ENCODE measurements around the gene SLC7A1. TPM values are rescaled to one million over a fixed set of nuclear protein-coding genes. Genes with fewer than 3 reads are reported as not detected.

SLC7A1 gene
- total and polyA plus RNA-seq, 2 experiments from 2014 or later, result 10.1 to 16.2 TPM

DNA sequence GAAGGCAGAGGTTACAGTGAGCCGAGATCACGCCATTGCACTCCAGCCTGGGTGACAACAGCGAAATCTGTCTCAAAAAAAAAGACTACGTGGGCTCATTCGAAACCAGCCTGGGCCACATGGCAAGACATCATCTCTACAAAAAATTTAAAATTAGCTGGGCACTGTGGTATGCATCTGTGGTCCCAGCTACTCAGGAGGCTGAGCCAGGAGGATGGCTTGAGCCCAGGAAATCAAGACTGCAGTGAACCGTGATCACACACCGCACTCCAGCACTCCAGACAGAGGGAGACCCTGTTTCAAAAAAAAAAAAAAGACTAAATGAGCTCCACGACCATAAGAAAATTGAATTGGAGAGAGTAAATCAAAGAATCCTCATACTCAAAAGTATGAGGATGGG, 53.1 kb downstream of the SLC7A1 start:
- WGBS (ENCODE audit: low lambda C conversion rate, missing lambda C conversion rate), result 98% methylated on average over 8 of the region's 8 CpGs
- Histone ChIP-seq H3K4me3 (no peak overlapping the region), H3K9me3 (ENCODE audit: low read depth) (no peaks in the 10 kb centered on the region), H3K4me2 (no peak overlapping the region), H2AFZ (no peak overlapping the region), H4K20me1 (ENCODE audit: insufficient read depth, poor library complexity, severe bottlenecking) (no peaks in the 10 kb centered on the region), H3K27ac (no peak overlapping the region), H3K79me2 (peaks cover 20% of the 10 kb centered on the region), H3K27me3 (no peaks in the 10 kb centered on the region), H3K9me2 (replicated peaks; ENCODE audit: insufficient read depth) (no peaks in the 10 kb centered on the region), H3K4me1 (ENCODE audit: insufficient read depth) (no peaks in the 10 kb centered on the region), H3K36me3 (replicated peaks; ENCODE audit: insufficient read depth, low read depth) (no peaks in the 10 kb centered on the region)
- no peak for DNase-seq (ENCODE audit: low spot score)
- TF ChIP-seq EZH2 (IDR thresholded peaks at IDR 0.05; ENCODE audit: borderline replicate concordance), result no peak
- no peak for TF ChIP-seq EZH2phosphoT487 (IDR thresholded peaks at IDR 0.05; ENCODE audit: low read depth, severe bottlenecking, unreplicated experiment)
- TF ChIP-seq, protein P1, sequence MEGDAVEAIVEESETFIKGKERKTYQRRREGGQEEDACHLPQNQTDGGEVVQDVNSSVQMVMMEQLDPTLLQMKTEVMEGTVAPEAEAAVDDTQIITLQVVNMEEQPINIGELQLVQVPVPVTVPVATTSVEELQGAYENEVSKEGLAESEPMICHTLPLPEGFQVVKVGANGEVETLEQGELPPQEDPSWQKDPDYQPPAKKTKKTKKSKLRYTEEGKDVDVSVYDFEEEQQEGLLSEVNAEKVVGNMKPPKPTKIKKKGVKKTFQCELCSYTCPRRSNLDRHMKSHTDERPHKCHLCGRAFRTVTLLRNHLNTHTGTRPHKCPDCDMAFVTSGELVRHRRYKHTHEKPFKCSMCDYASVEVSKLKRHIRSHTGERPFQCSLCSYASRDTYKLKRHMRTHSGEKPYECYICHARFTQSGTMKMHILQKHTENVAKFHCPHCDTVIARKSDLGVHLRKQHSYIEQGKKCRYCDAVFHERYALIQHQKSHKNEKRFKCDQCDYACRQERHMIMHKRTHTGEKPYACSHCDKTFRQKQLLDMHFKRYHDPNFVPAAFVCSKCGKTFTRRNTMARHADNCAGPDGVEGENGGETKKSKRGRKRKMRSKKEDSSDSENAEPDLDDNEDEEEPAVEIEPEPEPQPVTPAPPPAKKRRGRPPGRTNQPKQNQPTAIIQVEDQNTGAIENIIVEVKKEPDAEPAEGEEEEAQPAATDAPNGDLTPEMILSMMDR (IDR thresholded peaks at IDR 0.05; ENCODE audit: poor library complexity), result no peak

DNA sequence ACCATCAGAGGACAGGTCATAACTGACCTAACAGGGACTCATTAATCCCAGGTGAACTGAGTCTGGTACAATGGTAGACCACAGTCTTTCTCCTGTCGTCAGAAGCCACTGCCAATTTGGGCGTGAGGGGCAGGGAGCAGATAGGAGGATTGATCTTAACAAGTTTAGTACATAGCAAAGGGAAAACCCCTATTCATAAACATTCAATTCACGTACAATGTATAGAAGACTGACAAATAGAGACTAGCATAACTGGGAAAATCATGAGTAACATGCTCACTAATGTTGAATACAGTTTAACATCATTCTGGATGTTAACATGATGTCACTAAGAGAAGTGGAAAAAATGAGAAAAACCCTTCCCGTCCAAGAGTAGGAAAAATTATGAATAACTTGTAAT, 54.1 kb downstream of the SLC7A1 start:
- H3K4me3 ChIP-seq, result no peak overlapping the region
- no peaks in the 10 kb centered on the region for H3K36me3 ChIP-seq (replicated peaks; ENCODE audit: insufficient read depth, low read depth)
- H3K79me2 ChIP-seq, result peaks cover 20% of the 10 kb centered on the region
- H3K9me2 ChIP-seq (replicated peaks; ENCODE audit: insufficient read depth), result no peaks in the 10 kb centered on the region
- H3K27ac ChIP-seq, result no peak overlapping the region
- no peak overlapping the region for H3K4me2 ChIP-seq
- no peaks in the 10 kb centered on the region for H3K4me1 ChIP-seq (ENCODE audit: insufficient read depth)
- 95% methylated on average over 4 of the region's 4 CpGs for WGBS (ENCODE audit: low lambda C conversion rate, missing lambda C conversion rate)
- H3K27me3 ChIP-seq, result no peaks in the 10 kb centered on the region
- no peak overlapping the region for H2AFZ ChIP-seq
- no peak for DNase-seq (ENCODE audit: low spot score)
- H3K9me3 ChIP-seq (ENCODE audit: low read depth), result no peaks in the 10 kb centered on the region
- TF ChIP-seq EZH2 (IDR thresholded peaks at IDR 0.05; ENCODE audit: borderline replicate concordance) (no peak), EZH2phosphoT487 (IDR thresholded peaks at IDR 0.05; ENCODE audit: low read depth, severe bottlenecking, unreplicated experiment) (no peak)
- TF ChIP-seq, protein P1 (IDR thresholded peaks at IDR 0.05; ENCODE audit: poor library complexity), result no peak
- H4K20me1 ChIP-seq (ENCODE audit: insufficient read depth, poor library complexity, severe bottlenecking), result no peaks in the 10 kb centered on the region

- no peak overlapping the region for H3K4me2 ChIP-seq
These were observed 54.7 kb downstream of the SLC7A1 start for GRCh38 chr13:29540799-29541198.

More at GRCh38 chr13:29540799-29541198, 54.7 kb downstream of the SLC7A1 start:
- Histone ChIP-seq H3K9me3 (ENCODE audit: low read depth) (no peaks in the 10 kb centered on the region), H3K4me1 (ENCODE audit: insufficient read depth) (no peaks in the 10 kb centered on the region), H4K20me1 (ENCODE audit: insufficient read depth, poor library complexity, severe bottlenecking) (no peaks in the 10 kb centered on the region), H3K79me2 (peaks cover 20% of the 10 kb centered on the region), H3K27ac (no peak overlapping the region), H3K9me2 (replicated peaks; ENCODE audit: insufficient read depth) (no peaks in the 10 kb centered on the region), H3K36me3 (replicated peaks; ENCODE audit: insufficient read depth, low read depth) (no peaks in the 10 kb centered on the region), H2AFZ (no peak overlapping the region), H3K27me3 (no peaks in the 10 kb centered on the region), H3K4me3 (no peak overlapping the region)
- WGBS (ENCODE audit: low lambda C conversion rate, missing lambda C conversion rate), result 89% methylated on average over 5 of the region's 5 CpGs
- no peak for DNase-seq (ENCODE audit: low spot score)
- TF ChIP-seq EZH2phosphoT487 (IDR thresholded peaks at IDR 0.05; ENCODE audit: low read depth, severe bottlenecking, unreplicated experiment) (no peak), EZH2 (IDR thresholded peaks at IDR 0.05; ENCODE audit: borderline replicate concordance) (no peak)
- TF ChIP-seq, protein P1 (IDR thresholded peaks at IDR 0.05; ENCODE audit: poor library complexity), result no peak

All from hepatocyte (in vitro differentiated cells).